Heart left ventricle (tissue), 13 donors: Measurements from ENCODE around the gene DOCK2.
"Not testable (repeated sequence)": the region's sequence is repeated elsewhere in the genome, so short reads cannot be mapped to it uniquely, and the experiment has no call there.

Experiments
- CTCF ChIP-seq, 12 donors: fragments of 200-600 bp; sonication (generic) in 4 of 12; IDR thresholded peaks; one replicate each; pipeline versions ENCODE4 v1.5.0 to v1.8.0; 2018 to 2022; ENCODE audit warnings: antibody characterized with exemption in 12 of 12, mild to moderate bottlenecking in 5 of 12
- POLR2A ChIP-seq, 2 donors: fragments of 450-650 bp; IDR thresholded peaks; one replicate each; pipeline ENCODE4 v1.6.1; 2017; ENCODE audit warnings: antibody characterized with exemption in 2 of 2, mild to moderate bottlenecking in 2 of 2, moderate library complexity in 2 of 2
- donor health status: ischemic (EF 13 %, LVEDD 7.1; RV severe dilation, severe dysfunction).
- donor health status: DM: no; HTN: yes; CAD: no.
- donor health status: DM: no; HTN: no; CAD: no.
- donor health status: ischemic (EF 25% LVEDD 6.9; RV normal size, moderate dysfunction).
- donor health status: ischemic (EF 25% LVEDD 5.7; RV mildly dilated, moderate dysfunction).
- donor health status: ischemic (EF 35%, LVEDD 5.7; RV mildly dilated, moderate dysfunction).
- donor health status: nonischemic (EF 11% LVEDD 7.7; RV severe dilation, severe dysfunction).
- donor health status: DM: yes; HTN: yes; CAD: no.
- donor health status: PGD.
- donor health status: ischemic (EF 29% LVEDD 5.4; RV normal size, mild dysfunction).
- donor health status: nonischemic (EF 23%, LVEDD 6.1; RV moderate dilation, normal function).

DNA sequence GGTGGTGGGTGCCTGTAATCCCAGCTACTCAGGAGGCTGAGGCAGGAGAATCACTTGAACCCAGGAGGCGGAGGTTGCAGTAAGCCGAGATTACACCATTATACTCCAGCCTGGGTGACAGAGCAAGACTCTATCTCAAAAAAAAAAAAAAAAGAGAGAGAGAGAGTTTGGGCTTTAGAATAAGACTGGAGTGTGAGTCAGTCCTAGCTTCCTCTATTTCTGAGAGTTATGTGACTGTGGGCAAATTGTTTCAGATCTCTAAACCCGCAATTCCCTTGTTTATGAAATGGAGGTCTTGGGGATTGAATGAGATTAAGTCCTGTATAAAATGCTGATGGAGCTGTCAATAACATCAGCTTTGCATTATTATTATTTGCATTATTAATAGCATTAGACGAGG, 316.1 kb downstream of the DOCK2 start:
- TF ChIP-seq CTCF, POLR2A (IDR thresholded peaks at IDR 0.05): not testable (repeated sequence)
